Common myeloid progenitor, CD34-positive (primary cell): ENCODE results near the gene NMUR1.
"Not testable (repeated sequence)": the region's sequence is repeated elsewhere in the genome, so short reads cannot be mapped to it uniquely, and the experiment has no call there.

Source experiments
- CTCF ChIA-PET: fragments of 350-600 bp; sonication (Branson Sonifier 250); formaldehyde crosslinking; loops from one replicate; lab custom pipeline; 2021; ENCODE audit warnings: antibody characterized with exemption; lab: Charles Lee
- POLR2A ChIA-PET: fragments of 350-600 bp; sonication (Branson Sonifier 250); formaldehyde crosslinking; loops from one replicate; lab custom pipeline; 2021; ENCODE audit warnings: antibody characterized with exemption; lab: Charles Lee
- DNase-seq, 3 donors: peaks; one replicate each; pipeline versions ENCODE4 v3.0.0 to v3.0.0-alpha.2; 2013
- H3K27ac ChIP-seq, 2 experiments: 1 replicate in 1 of 2; 2 replicates in 1 of 2; pipeline ENCODE4 v1.7.0; 2013; ENCODE audit warnings: inconsistent platforms in 2 of 2, low read length in 2 of 2, mild to moderate bottlenecking in 2 of 2, low read depth in 1 of 2, moderate library complexity in 1 of 2; ENCODE audit not compliant: severe bottlenecking in 2 of 2, insufficient read depth in 1 of 2, poor library complexity in 1 of 2
- H3K27me3 ChIP-seq, 5 experiments: replicated peaks in 2 of 5; 1 replicate in 3 of 5; 2 replicates in 2 of 5; pipeline versions ENCODE4 v1.6.1 to v1.7.0; 2013; ENCODE audit warnings: low read length in 4 of 5, mild to moderate bottlenecking in 2 of 5, moderate library complexity in 2 of 5, inconsistent platforms in 1 of 5; ENCODE audit not compliant: insufficient read depth in 5 of 5, control insufficient read depth in 4 of 5
- H3K36me3 ChIP-seq, 4 experiments: 1 replicate in 2 of 4; 2 replicates in 2 of 4; pipeline versions ENCODE4 v1.6.1 to v1.7.0; 2013; ENCODE audit warnings: low read length in 3 of 4, control low read depth in 1 of 4, mild to moderate bottlenecking in 1 of 4; ENCODE audit not compliant: control insufficient read depth in 4 of 4, insufficient read depth in 4 of 4
- H3K4me1 ChIP-seq, 4 experiments: 1 replicate in 3 of 4; 2 replicates in 1 of 4; pipeline versions ENCODE4 v1.6.1 to v1.7.1; 2013; ENCODE audit warnings: low read length in 3 of 4, mild to moderate bottlenecking in 3 of 4, control low read depth in 1 of 4, inconsistent platforms in 1 of 4, moderate library complexity in 1 of 4; ENCODE audit not compliant: control insufficient read depth in 4 of 4, insufficient read depth in 4 of 4; ENCODE audit errors: control extremely low read depth in 1 of 4
- H3K4me3 ChIP-seq, 7 experiments: 1 replicate in 4 of 7; 2 replicates in 3 of 7; pipeline versions ENCODE4 v1.5.1 to v1.7.0; 2013; ENCODE audit warnings: mild to moderate bottlenecking in 7 of 7, low read length in 6 of 7, moderate library complexity in 6 of 7, inconsistent platforms in 2 of 7, low read depth in 2 of 7, control low read depth in 1 of 7; ENCODE audit not compliant: insufficient read depth in 4 of 7, control insufficient read depth in 1 of 7; ENCODE audit errors: extremely low read depth in 1 of 7
- H3K9me3 ChIP-seq, 5 experiments: 1 replicate in 4 of 5; 2 replicates in 1 of 5; pipeline versions ENCODE4 v1.6.1 to v1.7.1; 2013; ENCODE audit warnings: low read length in 4 of 5, mild to moderate bottlenecking in 2 of 5, inconsistent platforms in 1 of 5, low read depth in 1 of 5, moderate library complexity in 1 of 5; ENCODE audit not compliant: control insufficient read depth in 4 of 5, insufficient read depth in 2 of 5; ENCODE audit errors: control extremely low read depth in 1 of 5
- WGBS: methylation state at CpG from one replicate; pipeline ENCODE4 v1.1.5; 2013; ENCODE audit not compliant: insufficient coverage; 5-methylcytosine and 5-hydroxymethylcytosine counted together

NMUR1 gene

GRCh38 chr2:231573096-231573495, 42.9 kb upstream of the NMUR1 start:
- peaks cover 0 to 12% (median 7%) of the 10 kb centered on the region in 4 experiments for H3K4me1 ChIP-seq

GRCh38 chr2:231571661-231572191, 41.5 kb upstream of the NMUR1 start:
- POLR2A ChIA-PET, result no interaction called here
- H3K36me3 ChIP-seq, result no peaks in the 10 kb centered on the region
- no peak for DNase-seq
- H3K4me3 ChIP-seq, result no peak overlapping the region
- peaks cover 0 to 2% (median 0%) of the 10 kb centered on the region in 5 experiments for H3K9me3 ChIP-seq
- peaks cover 0 to 12% (median 8%) of the 10 kb centered on the region in 4 experiments for H3K4me1 ChIP-seq
- CTCF ChIA-PET, result interaction anchor here (0.7 to 5.5 kb wide), 2 partner anchors 28 to 32 kb away, joined by 3 to 27 read pairs; no protein-coding TSS in a partner anchor
- no peak overlapping the region for H3K27ac ChIP-seq
- WGBS, result 97% methylated on average over 4 of the region's 4 CpGs
- H3K27me3 ChIP-seq, result no peaks in the 10 kb centered on the region

More at GRCh38 chr2:231573096-231573495, 42.9 kb upstream of the NMUR1 start:
- ChIA-PET POLR2A (no interaction called here), CTCF (interaction anchor here (1.2 to 5.5 kb wide), 3 partner anchors 10 to 53 kb away, joined by 3 to 27 read pairs (median 4); no protein-coding TSS in a partner anchor)
- Histone ChIP-seq H3K9me3 (no peaks in the 10 kb centered on the region), H3K27ac (no peak overlapping the region), H3K4me3 (no peak overlapping the region), H3K36me3 (no peaks in the 10 kb centered on the region), H3K27me3 (no peaks in the 10 kb centered on the region)
- WGBS, result 67% methylated on average over 3 of the region's 4 CpGs
- no peak for DNase-seq

GRCh38 chr2:231570915-231571314, 40.7 kb upstream of the NMUR1 start:
- H3K27ac ChIP-seq, DNase-seq, H3K36me3 ChIP-seq, H3K27me3 ChIP-seq, H3K4me3 ChIP-seq, POLR2A ChIA-PET, H3K9me3 ChIP-seq: not testable (repeated sequence)
- WGBS, result 100% methylated on average over 2 of the region's 5 CpGs
- CTCF ChIA-PET, result interaction anchor here (0.7 to 5.5 kb wide), 2 partner anchors 29 to 31 kb away, joined by 3 to 27 read pairs; no protein-coding TSS in a partner anchor
- H3K4me1 ChIP-seq, result peaks cover 0 to 10% (median 8%) of the 10 kb centered on the region in 4 experiments

- no peaks in the 10 kb centered on the region for H3K36me3 ChIP-seq
- H3K4me3 ChIP-seq, result no peak overlapping the region
- peaks cover 0 to 2% (median 0%) of the 10 kb centered on the region in 5 experiments for H3K9me3 ChIP-seq
- DNase-seq, result peak in 2 of 3 donors; percentile 41 to 46
- 69% methylated on average over 5 of the region's 7 CpGs for WGBS
- H3K4me1 ChIP-seq, result peaks cover 0 to 9% (median 7%) of the 10 kb centered on the region in 4 experiments
- H3K27ac ChIP-seq, result no peak overlapping the region
- H3K27me3 ChIP-seq, result no peaks in the 10 kb centered on the region
- CTCF ChIA-PET, result interaction anchor here (0.7 to 10.0 kb wide), 8 partner anchors 8 to 52 kb away, joined by 3 to 99 read pairs (median 4); no protein-coding TSS in a partner anchor
- POLR2A ChIA-PET, result no interaction called here
Measured at GRCh38 chr2:231568785-231569435, 38.7 kb upstream of the NMUR1 start.

GRCh38 chr2:231568098-231568784, 38.0 kb upstream of the NMUR1 start:
- Histone ChIP-seq H3K4me3 (no peak overlapping the region), H3K27me3 (no peaks in the 10 kb centered on the region), H3K27ac (no peak overlapping the region), H3K9me3 (peaks cover 0 to 2% (median 0%) of the 10 kb centered on the region in 5 experiments), H3K4me1 (peaks cover 0 to 9% (median 7%) of the 10 kb centered on the region in 4 experiments), H3K36me3 (no peaks in the 10 kb centered on the region)
- no peak for DNase-seq
- WGBS, result 55% methylated on average over 3 of the region's 6 CpGs
- CTCF ChIA-PET, result interaction anchor here (0.9 to 10.0 kb wide), 4 partner anchors 10 to 82 kb away, joined by 3 to 99 read pairs (median 4); no protein-coding TSS in a partner anchor
- POLR2A ChIA-PET, result interaction anchor here (0.7 kb wide), 1 partner anchor 16 kb away, joined by 3 read pairs; no protein-coding TSS in a partner anchor

GRCh38 chr2:231567159-231567558, 36.9 kb upstream of the NMUR1 start:
- H3K27me3 ChIP-seq, result no peaks in the 10 kb centered on the region
- ChIA-PET POLR2A (no interaction called here), CTCF (interaction anchor here (1.3 to 10.0 kb wide), 4 partner anchors 9 to 81 kb away, joined by 3 to 99 read pairs (median 5); no protein-coding TSS in a partner anchor)
- H3K9me3 ChIP-seq, result peaks cover 0 to 2% (median 0%) of the 10 kb centered on the region in 5 experiments
- H3K36me3 ChIP-seq, result no peaks in the 10 kb centered on the region
- no peak overlapping the region for H3K27ac ChIP-seq
- 95% methylated on average over 2 of the region's 3 CpGs for WGBS
- H3K4me3 ChIP-seq, result no peak overlapping the region
- peaks cover 0 to 9% (median 7%) of the 10 kb centered on the region in 4 experiments for H3K4me1 ChIP-seq
- no peak for DNase-seq
